IPS DF 6.9 (cell line): ENCODE data around the gene CAMTA1.

Source experiments
- DNase-seq: peaks from one replicate; pipeline ENCODE4 v3.0.0-alpha.2; 2013; ENCODE audit warnings: low read depth, low spot score
- H3K27ac ChIP-seq: one replicate; pipeline ENCODE4 v1.5.1; 2013; ENCODE audit warnings: low read length, control low read depth
- H3K27me3 ChIP-seq: 2 replicates; pipeline ENCODE4 v1.6.1; 2013; ENCODE audit warnings: mild to moderate bottlenecking, low read length; ENCODE audit not compliant: control insufficient read depth, insufficient read depth
- H3K36me3 ChIP-seq: 2 replicates; pipeline ENCODE4 v1.6.1; 2013; ENCODE audit warnings: low read length; ENCODE audit not compliant: control insufficient read depth, insufficient read depth
- H3K4me1 ChIP-seq: 2 replicates; pipeline ENCODE4 v1.6.1; 2013; ENCODE audit warnings: low read length; ENCODE audit not compliant: control insufficient read depth, insufficient read depth
- H3K4me3 ChIP-seq: 2 replicates; pipeline ENCODE4 v1.5.1; 2013; ENCODE audit warnings: mild to moderate bottlenecking, low read length
- H3K9me3 ChIP-seq: 2 replicates; pipeline ENCODE4 v1.6.1; 2013; ENCODE audit warnings: low read length, inconsistent platforms; ENCODE audit not compliant: control insufficient read depth, insufficient read depth
- WGBS: extraction: QIAGEN DNeasy Blood & Tissue Kit; methylation state at CpG from one replicate; pipeline ENCODE4 v1.1.7; 2013; ENCODE audit warnings: mixed read lengths, missing lambda C conversion rate; ENCODE audit not compliant: insufficient read length, insufficient coverage; 5-methylcytosine and 5-hydroxymethylcytosine counted together

CAMTA1 gene

GRCh38 chr1:7795406-7795805 lies 1010.2 kb downstream of the CAMTA1 start:
- no CpG with 5 or more reads among the region's 12 CpGs for WGBS
- Histone ChIP-seq H3K27me3 (no peaks in the 10 kb centered on the region), H3K9me3 (peaks cover 2% of the 10 kb centered on the region; the same call in 1 of the 2 replicates), H3K4me1 (no peaks in the 10 kb centered on the region), H3K4me3 (no peak overlapping the region), H3K36me3 (0 out of 2 replicates have a peak, but pooled peaks cover 2% of the 10 kb centered on the region), H3K27ac (no peak overlapping the region)
- no peak for DNase-seq

GRCh38 chr1:7805460-7805859 lies 1020.2 kb downstream of the CAMTA1 start:
- WGBS, result no CpG with 5 or more reads among the region's 9 CpGs

GRCh38 chr1:7808253-7808844 lies 1023.1 kb downstream of the CAMTA1 start:
- Histone ChIP-seq H3K36me3 (0 out of 2 replicates have a peak, but pooled peaks cover 2% of the 10 kb centered on the region), H3K27me3 (no peaks in the 10 kb centered on the region), H3K4me1 (no peaks in the 10 kb centered on the region), H3K9me3 (no peaks in the 10 kb centered on the region; the same call in 1 of the 2 replicates), H3K4me3 (no peak overlapping the region), H3K27ac (no peak overlapping the region)
- no CpG with 5 or more reads among the region's 1 CpG for WGBS
- DNase-seq, result no peak

More at GRCh38 chr1:7805460-7805859, 1020.2 kb downstream of the CAMTA1 start:
- no peak overlapping the region for H3K4me3 ChIP-seq
- no peak overlapping the region for H3K27ac ChIP-seq
- H3K27me3 ChIP-seq, result no peaks in the 10 kb centered on the region
- no peak for DNase-seq
- no peaks in the 10 kb centered on the region for H3K4me1 ChIP-seq
- 0 out of 2 replicates have a peak, but pooled peaks cover 2% of the 10 kb centered on the region for H3K36me3 ChIP-seq
- H3K9me3 ChIP-seq, result no peaks in the 10 kb centered on the region; the same call in 1 of the 2 replicates

GRCh38 chr1:7809742-7810141 lies 1024.5 kb downstream of the CAMTA1 start:
- no peaks in the 10 kb centered on the region; the same call in 1 of the 2 replicates for H3K9me3 ChIP-seq
- no CpG with 5 or more reads among the region's 13 CpGs for WGBS
- 0 out of 2 replicates have a peak, but pooled peaks cover 2% of the 10 kb centered on the region for H3K36me3 ChIP-seq
- no peak overlapping the region; the same call in 1 of the 2 replicates for H3K4me3 ChIP-seq
- no peaks in the 10 kb centered on the region for H3K27me3 ChIP-seq
- H3K27ac ChIP-seq, result no peak overlapping the region
- no peaks in the 10 kb centered on the region for H3K4me1 ChIP-seq
- DNase-seq, result no peak

- H3K36me3 ChIP-seq, result 0 out of 2 replicates have a peak, but pooled peaks cover 2% of the 10 kb centered on the region
- H3K4me3 ChIP-seq, result no peak overlapping the region
- no peak overlapping the region for H3K27ac ChIP-seq
- WGBS, result no CpG with 5 or more reads among the region's 7 CpGs
- H3K27me3 ChIP-seq, result no peaks in the 10 kb centered on the region
- no peaks in the 10 kb centered on the region; the same call in 1 of the 2 replicates for H3K9me3 ChIP-seq
- no peaks in the 10 kb centered on the region for H3K4me1 ChIP-seq
- DNase-seq, result no peak
Measured at GRCh38 chr1:7810395-7810794, 1025.1 kb downstream of the CAMTA1 start.

- H3K4me3 ChIP-seq, result no peak overlapping the region
- WGBS, result no CpG with 5 or more reads among the region's 6 CpGs
- H3K27me3 ChIP-seq, result no peaks in the 10 kb centered on the region
- 0 out of 2 replicates have a peak, but pooled peaks cover 2% of the 10 kb centered on the region for H3K36me3 ChIP-seq
- H3K4me1 ChIP-seq, result no peaks in the 10 kb centered on the region
- no peak for DNase-seq
- H3K9me3 ChIP-seq, result no peaks in the 10 kb centered on the region; the same call in 1 of the 2 replicates
- H3K27ac ChIP-seq, result no peak overlapping the region
Measured at GRCh38 chr1:7811476-7811875, 1026.2 kb downstream of the CAMTA1 start.

- WGBS, result no CpG with 5 or more reads among the region's 3 CpGs
- Histone ChIP-seq H3K36me3 (0 out of 2 replicates have a peak, but pooled peaks cover 2% of the 10 kb centered on the region), H3K27ac (no peak overlapping the region), H3K9me3 (no peaks in the 10 kb centered on the region; the same call in 1 of the 2 replicates), H3K4me1 (no peaks in the 10 kb centered on the region), H3K4me3 (no peak overlapping the region), H3K27me3 (no peaks in the 10 kb centered on the region)
- DNase-seq, result no peak
Measured at GRCh38 chr1:7813677-7814373, 1028.6 kb downstream of the CAMTA1 start.
